K562 (cell line): Measurements from ENCODE around the gene POU2F3. TPM values are rescaled to one million over a fixed set of nuclear protein-coding genes. Genes with fewer than 3 reads are reported as not detected.

Source experiments
- ASH1L ChIP-seq: fragments of 450-650 bp; IDR thresholded peaks from 2 replicates; pipeline ENCODE4 v1.6.1; 2018; ENCODE audit warnings: borderline replicate concordance, mild to moderate bottlenecking, low read depth; ENCODE audit not compliant: partially characterized antibody
- CHD1 ChIP-seq: fragments of 200-600 bp; sonication (generic); IDR thresholded peaks from one replicate; pipeline ENCODE4 v1.6.1; 2012; ENCODE audit warnings: mild to moderate bottlenecking, moderate library complexity, low read length, inconsistent platforms
- CHD4 ChIP-seq: fragments of 200-600 bp; sonication (generic); IDR thresholded peaks from 3 replicates; pipeline ENCODE4 v1.6.1; 2012; ENCODE audit warnings: low read depth, mild to moderate bottlenecking, mixed read lengths, low read length, inconsistent platforms; ENCODE audit not compliant: insufficient read depth, insufficient replicate concordance, poor library complexity, severe bottlenecking
- COPS2 ChIP-seq: fragments of 450-650 bp; conservative IDR thresholded peaks from 2 replicates; pipeline ENCODE4 v1.6.1; 2016; ENCODE audit warnings: mild to moderate bottlenecking, moderate library complexity
- EP400 ChIP-seq: fragments of 450-650 bp; IDR thresholded peaks from 2 replicates; pipeline ENCODE4 v1.6.1; 2017; ENCODE audit warnings: antibody characterized with exemption, mild to moderate bottlenecking, moderate library complexity
- HDAC6 ChIP-seq: IDR thresholded peaks from 2 replicates; pipeline ENCODE4 v1.6.1; 2012; ENCODE audit warnings: low read depth, mild to moderate bottlenecking, control low read depth, inconsistent platforms, low read length, moderate library complexity
- HEY1 ChIP-seq: fragments of 250-450 bp; sonication (Bioruptor Pico); IDR thresholded peaks from 2 replicates; pipeline ENCODE4 v1.5.0; 2020; ENCODE audit warnings: mild to moderate bottlenecking, moderate library complexity, borderline replicate concordance
- HNRNPK ChIP-seq: fragments of 200-400 bp; formaldehyde crosslinking; IDR thresholded peaks from one replicate; pipeline ENCODE4 v1.6.1; 2018; ENCODE audit warnings: mild to moderate bottlenecking, low read depth, low read length; ENCODE audit not compliant: poor library complexity, severe bottlenecking
- KAT8 ChIP-seq: fragments of 450-650 bp; IDR thresholded peaks from 2 replicates; pipeline ENCODE4 v1.6.1; 2016; ENCODE audit warnings: low read depth, mild to moderate bottlenecking
- KDM1A ChIP-seq, 2 experiments: fragments of 450-650 bp; IDR thresholded peaks; 2 replicates each; pipeline ENCODE4 v1.6.1; 2016; ENCODE audit warnings: mild to moderate bottlenecking in 2 of 2
- MCM7 ChIP-seq, 2 experiments: fragments of 450-650 bp; IDR thresholded peaks; 2 replicates each; pipeline ENCODE4 v1.6.1; 2016 to 2018
- NFE2L1 ChIP-seq: fragments of 450-650 bp; IDR thresholded peaks from 2 replicates; pipeline ENCODE4 v1.6.1; 2016; ENCODE audit warnings: missing genetic modification characterization, low read depth, mild to moderate bottlenecking, missing compliant biosample characterization, moderate library complexity, borderline replicate concordance
- PHB ChIP-seq: fragments of 250-450 bp; sonication (Bioruptor Pico); IDR thresholded peaks from 2 replicates; pipeline ENCODE4 v1.5.0; 2021
- POLR2G ChIP-seq: fragments of 200-400 bp; formaldehyde crosslinking; IDR thresholded peaks from 2 replicates; pipeline ENCODE4 v1.6.1; 2017; ENCODE audit warnings: low read depth, mild to moderate bottlenecking, antibody characterized with exemption, low read length, moderate library complexity
- PTBP1 ChIP-seq: fragments of 200-400 bp; formaldehyde crosslinking; IDR thresholded peaks from 2 replicates; pipeline ENCODE4 v1.6.1; 2017; ENCODE audit warnings: low read depth, low read length
- RFX1 ChIP-seq: fragments of 450-650 bp; IDR thresholded peaks from 2 replicates; pipeline ENCODE4 v1.6.1; 2016; ENCODE audit warnings: mild to moderate bottlenecking, moderate library complexity
- SMAD3 ChIP-seq: fragments of 450-650 bp; formaldehyde crosslinking; conservative IDR thresholded peaks from 2 replicates; pipeline ENCODE4 v1.4.0; 2020; ENCODE audit warnings: mild to moderate bottlenecking
- SMARCE1 ChIP-seq: fragments of 450-650 bp; IDR thresholded peaks from 2 replicates; pipeline ENCODE4 v1.7.1; 2016; ENCODE audit warnings: mild to moderate bottlenecking
- TAF9B ChIP-seq: fragments of 450-650 bp; IDR thresholded peaks from 2 replicates; pipeline ENCODE4 v1.6.1; 2018; ENCODE audit warnings: mild to moderate bottlenecking; ENCODE audit not compliant: partially characterized antibody
- ZC3H8 ChIP-seq: fragments of 450-650 bp; IDR thresholded peaks from 2 replicates; pipeline ENCODE4 v1.6.1; 2017
- ZNF347 ChIP-seq: fragments of 450-650 bp; formaldehyde crosslinking; IDR thresholded peaks from 2 replicates; pipeline ENCODE4 v1.4.0; 2020; ENCODE audit warnings: low read depth, mild to moderate bottlenecking, moderate library complexity
- ZNF778 ChIP-seq: fragments of 450-650 bp; formaldehyde crosslinking; IDR thresholded peaks from 2 replicates; pipeline ENCODE4 v1.4.0; 2020; ENCODE audit warnings: mild to moderate bottlenecking, moderate library complexity
- ZNF780A ChIP-seq: fragments of 250-450 bp; sonication (Bioruptor Pico); IDR thresholded peaks from 2 replicates; pipeline ENCODE4 v1.5.0; 2021; ENCODE audit warnings: mild to moderate bottlenecking
- polyA plus RNA-seq, 8 experiments: library from polyadenylated mRNA; depleted of rRNA in 4 of 8; stranded (reverse) in 5 of 8; unstranded in 3 of 8; fragments of >200 nt; fragmentation: Nextera tagmentation in 2 of 8; fragmentation: Illumina TruSeq in 1 of 8; extraction: Ambion mirVana in 2 of 8; extraction: Trizol in 1 of 8; gene quantifications; 2 replicates each; pipeline versions ENCODE4 v1.2.1 to v1.2.3, GENCODE V29; 2011 to 2014; ENCODE audit warnings: inconsistent platforms in 1 of 8, missing spikeins in 1 of 8
- total RNA-seq, 7 experiments: library from RNA; depleted of rRNA in 6 of 7; stranded (reverse); fragments of >200 nt in 6 of 7; fragmentation: Illumina TruSeq in 2 of 7; extraction: Trizol in 2 of 7; gene quantifications; 2 replicates each; pipeline versions ENCODE4 v1.2.1 to v1.2.3, GENCODE V29; 2011 to 2021; ENCODE audit warnings: low replicate concordance in 1 of 7
- TF ChIP-seq, protein P1 (sequence below): fragments of 450-650 bp; conservative IDR thresholded peaks from 2 replicates; pipeline ENCODE4 v1.6.1; 2016; ENCODE audit warnings: missing genetic modification characterization, low read depth, mild to moderate bottlenecking, control low read depth, missing compliant biosample characterization
- TF ChIP-seq, protein P2 (sequence below), 2 experiments: fragments of 450-650 bp; IDR thresholded peaks; 2 replicates each; pipeline ENCODE4 v1.6.1; 2016

Gene POU2F3
- total and polyA plus RNA-seq, 9 of the 15 experiments (the other 6 are each of a cell fraction or from before 2014, with no cell fraction given): not detected

DNA sequence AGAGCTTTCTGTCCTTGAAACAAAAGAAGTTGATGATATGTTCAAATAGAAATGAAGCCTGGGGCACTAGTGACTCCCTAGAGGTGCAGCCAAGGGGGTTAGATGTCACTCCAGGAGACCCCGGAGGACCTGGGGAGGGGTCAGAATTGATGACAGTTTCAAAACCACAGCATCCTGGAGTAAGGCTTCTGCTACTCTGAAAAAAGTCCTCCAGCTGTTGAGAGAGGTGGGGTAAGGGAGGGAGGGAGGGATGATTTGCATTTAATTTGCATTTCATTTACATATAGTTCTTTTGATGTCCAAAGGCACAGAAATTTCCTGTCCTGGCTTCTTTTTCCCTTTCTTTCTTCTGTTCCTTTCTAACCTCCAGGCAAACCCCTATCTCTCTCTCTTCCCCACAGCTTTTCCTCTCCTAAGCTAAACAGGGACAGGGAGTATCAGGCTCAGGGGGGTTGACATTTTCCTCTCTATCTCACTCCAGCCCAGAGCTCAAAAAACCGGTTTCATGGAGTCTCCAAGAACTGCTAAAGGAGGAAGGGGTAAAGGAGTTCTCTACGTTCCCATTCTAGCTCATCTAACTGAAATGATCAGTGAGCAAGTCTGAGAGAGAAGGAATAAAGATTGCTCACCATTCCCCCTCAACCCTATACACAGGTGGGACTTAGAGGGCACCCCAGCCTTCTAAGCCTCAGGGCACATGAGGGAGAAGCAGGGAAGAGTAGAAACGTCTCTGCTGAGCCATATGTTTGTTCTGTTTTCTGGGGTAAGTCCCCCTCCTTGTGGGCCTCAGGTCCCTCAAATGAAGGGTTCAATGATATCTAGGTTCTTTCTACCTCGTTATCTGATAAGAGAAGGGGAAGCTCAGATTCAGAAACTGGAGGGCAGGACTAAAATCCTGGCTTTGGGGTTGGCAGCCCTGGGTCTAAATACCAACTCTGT, 3.5 kb upstream of the POU2F3 start (continued):
- TF ChIP-seq, protein P1, sequence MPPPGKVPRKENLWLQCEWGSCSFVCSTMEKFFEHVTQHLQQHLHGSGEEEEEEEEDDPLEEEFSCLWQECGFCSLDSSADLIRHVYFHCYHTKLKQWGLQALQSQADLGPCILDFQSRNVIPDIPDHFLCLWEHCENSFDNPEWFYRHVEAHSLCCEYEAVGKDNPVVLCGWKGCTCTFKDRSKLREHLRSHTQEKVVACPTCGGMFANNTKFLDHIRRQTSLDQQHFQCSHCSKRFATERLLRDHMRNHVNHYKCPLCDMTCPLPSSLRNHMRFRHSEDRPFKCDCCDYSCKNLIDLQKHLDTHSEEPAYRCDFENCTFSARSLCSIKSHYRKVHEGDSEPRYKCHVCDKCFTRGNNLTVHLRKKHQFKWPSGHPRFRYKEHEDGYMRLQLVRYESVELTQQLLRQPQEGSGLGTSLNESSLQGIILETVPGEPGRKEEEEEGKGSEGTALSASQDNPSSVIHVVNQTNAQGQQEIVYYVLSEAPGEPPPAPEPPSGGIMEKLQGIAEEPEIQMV (tag): no peak
- TF ChIP-seq ASH1L (no peak), ZNF780A (no peak), PTBP1 (0 out of 2 replicates have a peak, but pooled peaks have one; percentile 29), COPS2 (no peak), SMAD3 (no peak), RFX1 (no peak), MCM7 (IDR thresholded peaks at IDR 0.05) (no peak), PHB (no peak), CHD1 (no peak), HEY1 (no peak), KDM1A (IDR thresholded peaks at IDR 0.05) (0 out of 4 replicates have a peak, but pooled peaks of 1 of the 2 experiments have one; percentile 10), ZNF347 (CRISPR knock-in tag) (no peak), NFE2L1 (tag) (no peak), ZNF778 (CRISPR knock-in tag) (no peak), HDAC6 (no peak), ZC3H8 (peak; percentile 97), SMARCE1 (no peak), CHD4 (no peak), TAF9B (no peak), POLR2G (peak; percentile 61), HNRNPK (no peak), KAT8 (no peak), EP400 (no peak)
- TF ChIP-seq, protein P2, sequence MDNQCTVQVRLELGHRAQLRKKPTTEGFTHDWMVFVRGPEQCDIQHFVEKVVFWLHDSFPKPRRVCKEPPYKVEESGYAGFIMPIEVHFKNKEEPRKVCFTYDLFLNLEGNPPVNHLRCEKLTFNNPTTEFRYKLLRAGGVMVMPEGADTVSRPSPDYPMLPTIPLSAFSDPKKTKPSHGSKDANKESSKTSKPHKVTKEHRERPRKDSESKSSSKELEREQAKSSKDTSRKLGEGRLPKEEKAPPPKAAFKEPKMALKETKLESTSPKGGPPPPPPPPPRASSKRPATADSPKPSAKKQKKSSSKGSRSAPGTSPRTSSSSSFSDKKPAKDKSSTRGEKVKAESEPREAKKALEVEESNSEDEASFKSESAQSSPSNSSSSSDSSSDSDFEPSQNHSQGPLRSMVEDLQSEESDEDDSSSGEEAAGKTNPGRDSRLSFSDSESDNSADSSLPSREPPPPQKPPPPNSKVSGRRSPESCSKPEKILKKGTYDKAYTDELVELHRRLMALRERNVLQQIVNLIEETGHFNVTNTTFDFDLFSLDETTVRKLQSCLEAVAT (IDR thresholded peaks at IDR 0.05): no peak
